ENCODE data around the gene FAM210A. TPM values are rescaled to one million over a fixed set of nuclear protein-coding genes. Genes with fewer than 3 reads are reported as not detected.

FAM210A gene
- polyA plus RNA-seq, 1 of the 3 experiments (the other 2 are of a cell fraction) = 10.6 TPM

DNA sequence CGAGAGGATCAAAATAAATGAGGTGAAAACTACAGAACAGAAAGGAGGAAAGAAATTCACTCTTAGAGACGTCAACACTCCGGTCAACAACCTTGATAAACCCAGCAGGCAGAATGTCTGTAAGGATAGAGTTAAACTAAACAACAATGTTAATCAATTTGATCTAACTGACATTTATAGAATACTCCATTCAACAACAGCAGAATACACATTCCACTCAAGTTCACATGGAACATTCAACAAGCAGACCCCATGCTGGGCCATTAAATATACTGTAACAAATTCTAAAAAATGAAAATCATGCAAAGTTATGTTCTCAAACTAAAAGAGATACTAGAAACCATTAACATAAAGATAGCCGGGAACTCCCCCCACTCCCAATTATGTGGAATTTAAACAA lies 41.8 kb downstream of the FAM210A start:
- H3K27me3 ChIP-seq (ENCODE audit: insufficient read depth) = no peaks in the 10 kb centered on the region
- no peaks in the 10 kb centered on the region for H3K9me2 ChIP-seq
- no peaks in the 10 kb centered on the region for H3K9me3 ChIP-seq
- H3K79me2 ChIP-seq (ENCODE audit: insufficient read depth) = peaks cover 71% of the 10 kb centered on the region
- no peak overlapping the region for H3K27ac ChIP-seq (ENCODE audit: low read depth in 2 of 2, low read length in 1 of 2)
- 92% methylated on average over 4 of the region's 4 CpGs for WGBS (ENCODE audit: low lambda C conversion rate)
- peaks cover 9 to 23% of the 10 kb centered on the region in 2 experiments for H3K36me3 ChIP-seq (replicated peaks in 1 of 2; ENCODE audit: control insufficient read depth in 1 of 2, insufficient read depth in 2 of 2, low read length in 1 of 2)
- H4K20me1 ChIP-seq (ENCODE audit: insufficient read depth) = 0 out of 2 replicates have a peak, but pooled peaks cover 5% of the 10 kb centered on the region
- CTCF ChIA-PET = no interaction called here
- TF ChIP-seq REST (IDR thresholded peaks at IDR 0.05; ENCODE audit: low read depth, low read length) (no peak), YY1 (IDR thresholded peaks at IDR 0.05; ENCODE audit: low read depth) (no peak), CTCF (IDR thresholded peaks at IDR 0.05) (no peak), GABPA (IDR thresholded peaks at IDR 0.05; ENCODE audit: low read depth) (no peak), RXRA (IDR thresholded peaks at IDR 0.05; ENCODE audit: borderline replicate concordance, low read depth) (no peak), RFX5 (IDR thresholded peaks at IDR 0.05; ENCODE audit: low read length) (no peak), GATA2 (CRISPR knock-in tag; IDR thresholded peaks at IDR 0.05) (no peak), FOSL2 (IDR thresholded peaks at IDR 0.05; ENCODE audit: borderline replicate concordance, low read depth) (no peak), CHD2 (IDR thresholded peaks at IDR 0.05; ENCODE audit: low read length, partially characterized antibody) (no peak), EZH2phosphoT487 (IDR thresholded peaks at IDR 0.05; ENCODE audit: borderline replicate concordance, low read depth) (no peak), JUND (IDR thresholded peaks at IDR 0.05) (no peak), TEAD4 (IDR thresholded peaks at IDR 0.05; ENCODE audit: borderline replicate concordance, insufficient read depth) (no peak), SIN3A (IDR thresholded peaks at IDR 0.05; ENCODE audit: borderline replicate concordance, low read depth, low read length) (no peak), USF2 (IDR thresholded peaks at IDR 0.05; ENCODE audit: borderline replicate concordance, low read depth, low read length) (no peak)
- H3K4me2 ChIP-seq = no peak overlapping the region
- H3K9ac ChIP-seq = no peak overlapping the region
- DNase-seq = no peak
- POLR2A ChIA-PET = no interaction called here
- H3F3A ChIP-seq (replicated peaks; ENCODE audit: insufficient read depth) = peaks cover 8% of the 10 kb centered on the region
- H3K4me3 ChIP-seq (ENCODE audit: low read depth in 2 of 2, low read length in 1 of 2) = no peak overlapping the region
- H2AFZ ChIP-seq (ENCODE audit: low read depth) = no peak overlapping the region
- no peaks in the 10 kb centered on the region; a peak in 2 of 4 replicates for H3K4me1 ChIP-seq (ENCODE audit: control insufficient read depth in 1 of 2, insufficient read depth in 2 of 2, low read depth in 1 of 2, low read length in 1 of 2)

Data from SK-N-SH (cell line).